DND-41 (cell line): ENCODE results near the gene ST7.

Experiments
- ATAC-seq: fragments of 200-7000 bp; cut with Tn5 transposase; 3 replicates; pipeline ENCODE4 v1.9.1; 2021; ENCODE audit warnings: low read depth; ENCODE audit not compliant: insufficient read depth
- DNase-seq: peaks from one replicate; pipeline ENCODE4 v3.0.0-alpha.2; 2020
- H2AFZ ChIP-seq: 2 replicates; pipeline ENCODE4 v1.6.0; 2012; ENCODE audit warnings: low read depth, low read length
- H3K27ac ChIP-seq: 2 replicates; pipeline ENCODE4 v1.5.1; 2012; ENCODE audit warnings: low read length, inconsistent platforms
- H3K27me3 ChIP-seq: fragments of 200-600 bp; sonication (generic); 2 replicates; pipeline ENCODE4 v1.6.0; 2012; ENCODE audit warnings: low read length, mild to moderate bottlenecking, inconsistent platforms; ENCODE audit not compliant: insufficient read depth, poor library complexity
- H3K36me3 ChIP-seq: 2 replicates; pipeline ENCODE4 v1.5.1; 2012; ENCODE audit warnings: low read length, inconsistent platforms; ENCODE audit not compliant: insufficient read depth
- H3K4me1 ChIP-seq: 2 replicates; pipeline ENCODE4 v1.5.1; 2012; ENCODE audit warnings: mild to moderate bottlenecking, low read length; ENCODE audit not compliant: insufficient read depth
- H3K4me2 ChIP-seq: 2 replicates; pipeline ENCODE4 v1.6.0; 2012; ENCODE audit warnings: mild to moderate bottlenecking, moderate library complexity, low read length, inconsistent platforms; ENCODE audit not compliant: insufficient read depth
- H3K4me3 ChIP-seq, 2 experiments: fragments of 200-600 bp in 1 of 2; shearing (Covaris generic) in 1 of 2; 2 replicates each; pipeline ENCODE4 v1.5.1; 2012 to 2016; ENCODE audit warnings: inconsistent platforms in 2 of 2, low read length in 2 of 2, mild to moderate bottlenecking in 2 of 2, low read depth in 1 of 2, moderate library complexity in 1 of 2
- H3K79me2 ChIP-seq: 2 replicates; pipeline ENCODE4 v1.6.0; 2012; ENCODE audit warnings: low read length, inconsistent platforms; ENCODE audit not compliant: insufficient read depth
- H3K9ac ChIP-seq: 2 replicates; pipeline ENCODE4 v1.6.0; 2012; ENCODE audit warnings: low read depth, mild to moderate bottlenecking, inconsistent platforms, low read length, moderate library complexity
- H3K9me3 ChIP-seq: 2 replicates; pipeline ENCODE4 v1.5.1; 2012; ENCODE audit warnings: low read length, moderate library complexity, mild to moderate bottlenecking, inconsistent platforms; ENCODE audit not compliant: insufficient read depth, severe bottlenecking
- H4K20me1 ChIP-seq: 2 replicates; pipeline ENCODE4 v1.6.0; 2012; ENCODE audit warnings: low read length; ENCODE audit not compliant: insufficient read depth
- EZH2 ChIP-seq: IDR thresholded peaks from 3 replicates; pipeline ENCODE4 v1.6.1; 2012; ENCODE audit warnings: borderline replicate concordance, low read depth, mild to moderate bottlenecking, moderate library complexity, low read length, inconsistent platforms; ENCODE audit not compliant: severe bottlenecking
- TF ChIP-seq, protein P1 (sequence below): IDR thresholded peaks from 2 replicates; pipeline ENCODE4 v1.5.1; 2012; ENCODE audit warnings: borderline replicate concordance, low read length, moderate library complexity, mild to moderate bottlenecking; ENCODE audit not compliant: poor library complexity, severe bottlenecking; ENCODE audit errors: extremely low read depth

Gene ST7

DNA sequence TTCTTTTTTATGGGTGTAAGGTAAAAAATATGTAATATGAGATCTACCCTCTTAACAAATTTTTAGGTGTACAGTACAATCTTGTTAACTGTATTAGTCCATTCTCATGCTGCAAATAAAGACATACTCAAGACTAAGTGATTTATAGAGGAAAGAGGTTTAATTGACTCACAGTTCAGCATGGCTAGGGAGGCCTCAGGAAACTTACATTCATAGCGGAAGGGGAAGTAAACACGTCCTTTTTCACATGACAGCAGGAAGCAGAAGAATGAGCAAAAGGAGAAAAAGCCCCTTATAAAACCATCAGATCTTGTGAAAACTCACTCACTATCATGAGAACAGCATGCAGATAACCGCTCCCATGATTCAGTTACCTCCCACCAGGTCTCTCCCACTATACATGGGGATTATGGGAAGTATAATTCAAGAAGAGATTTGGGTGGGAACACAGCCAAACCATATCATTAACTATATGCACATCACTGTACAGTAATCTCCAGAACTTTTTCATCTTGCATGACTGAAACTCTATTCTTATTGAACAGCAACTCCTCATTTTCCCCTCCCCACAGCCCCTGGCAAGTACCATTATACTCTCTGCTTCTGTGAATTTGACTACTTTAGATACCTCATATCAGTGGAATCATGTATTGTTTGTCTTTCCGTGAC is 242.2 kb downstream of the ST7 start:
- no peak for TF ChIP-seq EZH2
- TF ChIP-seq, protein P1, sequence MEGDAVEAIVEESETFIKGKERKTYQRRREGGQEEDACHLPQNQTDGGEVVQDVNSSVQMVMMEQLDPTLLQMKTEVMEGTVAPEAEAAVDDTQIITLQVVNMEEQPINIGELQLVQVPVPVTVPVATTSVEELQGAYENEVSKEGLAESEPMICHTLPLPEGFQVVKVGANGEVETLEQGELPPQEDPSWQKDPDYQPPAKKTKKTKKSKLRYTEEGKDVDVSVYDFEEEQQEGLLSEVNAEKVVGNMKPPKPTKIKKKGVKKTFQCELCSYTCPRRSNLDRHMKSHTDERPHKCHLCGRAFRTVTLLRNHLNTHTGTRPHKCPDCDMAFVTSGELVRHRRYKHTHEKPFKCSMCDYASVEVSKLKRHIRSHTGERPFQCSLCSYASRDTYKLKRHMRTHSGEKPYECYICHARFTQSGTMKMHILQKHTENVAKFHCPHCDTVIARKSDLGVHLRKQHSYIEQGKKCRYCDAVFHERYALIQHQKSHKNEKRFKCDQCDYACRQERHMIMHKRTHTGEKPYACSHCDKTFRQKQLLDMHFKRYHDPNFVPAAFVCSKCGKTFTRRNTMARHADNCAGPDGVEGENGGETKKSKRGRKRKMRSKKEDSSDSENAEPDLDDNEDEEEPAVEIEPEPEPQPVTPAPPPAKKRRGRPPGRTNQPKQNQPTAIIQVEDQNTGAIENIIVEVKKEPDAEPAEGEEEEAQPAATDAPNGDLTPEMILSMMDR = no peak
- H3K4me2 ChIP-seq = no peak overlapping the region
- H3K79me2 ChIP-seq = no peaks in the 10 kb centered on the region
- no peaks in the 10 kb centered on the region for H3K9me3 ChIP-seq
- DNase-seq (no peak), ATAC-seq (no peak)
- H4K20me1 ChIP-seq = no peaks in the 10 kb centered on the region
- H3K27ac ChIP-seq = no peak overlapping the region
- no peak overlapping the region for H3K4me3 ChIP-seq
- no peaks in the 10 kb centered on the region for H3K36me3 ChIP-seq
- H3K27me3 ChIP-seq = peaks cover 19% of the 10 kb centered on the region
- H2AFZ ChIP-seq = no peak overlapping the region
- H3K4me1 ChIP-seq = no peaks in the 10 kb centered on the region
- no peak overlapping the region for H3K9ac ChIP-seq

DNA sequence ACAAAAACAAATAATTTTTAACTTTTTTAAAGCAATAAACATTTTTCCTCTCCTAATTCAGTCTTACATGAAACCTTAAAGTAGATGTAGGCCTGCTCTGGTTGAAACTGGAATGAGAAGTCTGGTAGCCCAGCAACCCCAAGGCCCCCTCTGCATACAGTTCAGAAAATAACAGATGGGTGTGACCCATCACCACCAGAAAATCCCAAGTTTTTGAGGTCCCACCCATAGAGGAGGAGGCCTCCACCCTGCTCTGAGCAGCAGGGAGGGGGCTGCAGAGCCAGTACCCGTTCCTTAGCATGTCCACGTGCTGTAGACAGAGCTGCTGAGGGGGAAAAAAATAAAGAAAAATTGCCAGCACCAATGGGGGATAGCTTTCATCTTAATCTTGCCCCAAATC is 246.8 kb downstream of the ST7 start:
- no peaks in the 10 kb centered on the region for H4K20me1 ChIP-seq
- no peak overlapping the region for H3K4me3 ChIP-seq
- no peaks in the 10 kb centered on the region for H3K79me2 ChIP-seq
- H3K4me1 ChIP-seq = no peaks in the 10 kb centered on the region
- H3K27ac ChIP-seq = no peak overlapping the region
- ATAC-seq (no peak), DNase-seq (no peak)
- no peaks in the 10 kb centered on the region for H3K9me3 ChIP-seq
- no peaks in the 10 kb centered on the region for H3K36me3 ChIP-seq
- H3K4me2 ChIP-seq = no peak overlapping the region
- TF ChIP-seq, protein P1 = no peak
- no peak for TF ChIP-seq EZH2
- H3K9ac ChIP-seq = no peak overlapping the region
- no peak overlapping the region for H2AFZ ChIP-seq
- peaks cover 22% of the 10 kb centered on the region for H3K27me3 ChIP-seq

DNA sequence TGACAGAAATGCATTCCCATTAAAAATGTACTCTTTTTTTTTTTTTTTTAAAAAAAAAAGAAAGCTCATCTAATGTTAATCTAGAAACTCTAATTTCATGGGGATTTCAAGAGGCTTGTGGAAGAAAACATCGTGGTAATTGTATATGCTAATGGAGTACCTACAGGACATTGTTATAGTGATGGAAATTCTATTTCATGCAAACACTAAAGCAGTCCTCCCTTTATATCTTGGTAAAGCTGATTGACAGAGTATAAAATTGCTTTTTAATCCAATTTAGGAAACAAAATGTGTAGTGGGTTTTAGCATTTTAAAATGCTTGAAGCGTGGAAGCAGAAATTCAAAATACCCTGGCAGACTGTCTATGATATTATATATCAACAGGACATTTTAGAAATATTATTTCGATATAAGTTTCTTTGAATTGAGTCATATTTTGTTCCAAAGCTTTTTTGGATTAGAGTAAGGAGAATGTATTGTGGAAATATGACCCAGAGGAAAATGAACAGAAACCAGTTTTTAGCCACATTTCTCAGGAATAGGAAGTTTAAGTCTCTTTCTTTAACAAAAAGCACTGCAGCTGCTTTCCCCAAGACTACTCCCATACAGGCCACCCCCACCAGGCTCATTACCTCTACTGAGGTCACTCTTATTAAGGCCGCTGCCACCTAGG is 247.6 kb downstream of the ST7 start:
- TF ChIP-seq EZH2 = no peak
- TF ChIP-seq, protein P1 = no peak
- DNase-seq (no peak), ATAC-seq (no peak)
- H4K20me1 ChIP-seq = no peaks in the 10 kb centered on the region
- H2AFZ ChIP-seq = no peak overlapping the region
- no peaks in the 10 kb centered on the region for H3K79me2 ChIP-seq
- no peaks in the 10 kb centered on the region for H3K4me1 ChIP-seq
- H3K4me2 ChIP-seq = no peak overlapping the region
- no peak overlapping the region for H3K9ac ChIP-seq
- no peaks in the 10 kb centered on the region for H3K36me3 ChIP-seq
- no peak overlapping the region for H3K4me3 ChIP-seq
- H3K27ac ChIP-seq = no peak overlapping the region
- H3K27me3 ChIP-seq = peaks cover 22% of the 10 kb centered on the region
- H3K9me3 ChIP-seq = no peaks in the 10 kb centered on the region
